Stomach (tissue), 9 donors: Measurements from ENCODE around the gene AP1S2. TPM values are rescaled to one million over a fixed set of nuclear protein-coding genes. Genes with fewer than 3 reads are reported as not detected.

Experiments
- DNase-seq, 2 donors: peaks; one replicate each; pipeline versions ENCODE4 v3.0.0 to v3.0.0-alpha.2; 2013 to 2019
- H3K27ac ChIP-seq, 5 donors: fragments of 200-600 bp in 4 of 5; sonication (generic) in 4 of 5; one replicate each; pipeline ENCODE4 v1.5.1; 2013 to 2019; ENCODE audit warnings: mild to moderate bottlenecking in 1 of 5, moderate library complexity in 1 of 5
- H3K27me3 ChIP-seq, 3 donors: fragments of 200-600 bp; sonication (generic); one replicate each; pipeline ENCODE4 v1.5.1; 2017 to 2019; ENCODE audit warnings: mixed run types in 1 of 3
- H3K36me3 ChIP-seq, 4 donors: fragments of 200-600 bp; sonication (generic); 1 replicate in 3 of 4; 2 replicates in 1 of 4; pipeline ENCODE4 v1.5.1; 2016 to 2019
- H3K4me1 ChIP-seq, 4 donors: fragments of 200-600 bp; sonication (generic); one replicate each; pipeline ENCODE4 v1.5.1; 2016 to 2019
- H3K4me3 ChIP-seq, 4 donors: fragments of 200-600 bp; sonication (generic) in 3 of 4; one replicate each; pipeline ENCODE4 v1.5.1; 2016 to 2019; ENCODE audit warnings: mild to moderate bottlenecking in 1 of 4
- H3K9me3 ChIP-seq, 4 donors: fragments of 200-600 bp; sonication (generic); one replicate each; pipeline ENCODE4 v1.5.1; 2016 to 2019
- EP300 ChIP-seq: sonication (generic); formaldehyde crosslinking; IDR thresholded peaks from one replicate; pipeline ENCODE4 v1.6.1; 2017; ENCODE audit warnings: antibody characterized with exemption
- POLR2A ChIP-seq, 4 donors: fragments of 450-650 bp; IDR thresholded peaks; one replicate each; pipeline ENCODE4 v1.6.1; 2016; ENCODE audit warnings: antibody characterized with exemption in 4 of 4, control low read depth in 2 of 4, mild to moderate bottlenecking in 1 of 4, moderate library complexity in 1 of 4
- POLR2AphosphoS5 ChIP-seq, 3 donors: sonication (generic); formaldehyde crosslinking; IDR thresholded peaks; one replicate each; pipeline ENCODE4 v1.6.1; 2016; ENCODE audit warnings: antibody characterized with exemption in 3 of 3
- WGBS, 5 donors: extraction: QIAGEN DNeasy Blood & Tissue Kit in 3 of 5; methylation state at CpG; one replicate each; pipeline versions ENCODE4 v1.1.5 to v1.1.7; 2013 to 2018; 5-methylcytosine and 5-hydroxymethylcytosine counted together
- intact Hi-C: fragments of 100-400 bp; cut with DNase I; formaldehyde crosslinking; loops from one replicate; pipeline ENCODE4 v1.15.1; 2023; ENCODE audit warnings: low total_unique reads
- polyA plus RNA-seq, 3 donors: library from polyadenylated mRNA; stranded (reverse); fragments of 200-250 nt; gene quantifications; one replicate each; pipeline ENCODE4 v1.2.3, GENCODE V29; 2013
- total RNA-seq, 5 donors: library from RNA; depleted of rRNA; stranded (reverse); fragments of >200 nt; gene quantifications; one replicate each; pipeline versions ENCODE4 v1.1.0 to v1.2.3, GENCODE V29; 2014 to 2016
- TF ChIP-seq, protein P1 (sequence below), 7 experiments: fragments of 450-650 bp in 4 of 7; fragments of 200-600 bp in 3 of 7; sonication (generic) in 3 of 7; IDR thresholded peaks; one replicate each; pipeline ENCODE4 v1.5.1; 2016 to 2019; ENCODE audit warnings: antibody characterized with exemption in 7 of 7, control low read depth in 2 of 7, mild to moderate bottlenecking in 1 of 7
- donor health status: healthy with polysubstance abuse.
- donor health status: Bipolar disorder and iron deficiency.
- donor health status: healthy.

AP1S2 gene
- total and polyA plus RNA-seq, 8 donors: 8.1 to 146 (median 18.2) TPM

DNA sequence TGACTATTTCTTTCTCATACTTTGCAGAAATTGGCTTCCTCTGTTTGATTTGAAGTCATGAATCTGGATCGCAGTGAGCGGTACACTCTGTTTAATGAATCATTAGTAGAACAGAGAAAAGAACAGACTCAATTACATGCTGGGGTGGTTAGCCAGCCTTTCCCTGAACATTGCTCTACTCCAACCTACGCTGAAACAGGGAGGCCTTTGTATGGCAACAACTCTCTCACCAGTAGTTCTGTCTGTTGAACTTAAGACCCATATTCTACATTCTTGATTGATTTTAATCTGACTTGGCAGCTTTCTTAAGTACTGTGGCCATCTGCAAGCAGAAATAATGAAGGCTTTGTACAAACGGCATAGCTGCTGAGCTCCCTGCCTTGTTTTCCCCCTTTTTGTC, 19.0 kb upstream of the AP1S2 start:
- Histone ChIP-seq H3K4me1 (no peaks in the 10 kb centered on the region), H3K27me3 (peaks cover 0 to 10% (median 4%) of the 10 kb centered on the region in 3 donors), H3K9me3 (peaks cover 0 to 1% (median under 1%) of the 10 kb centered on the region in 4 donors), H3K4me3 (no peak overlapping the region), H3K27ac (no peak overlapping the region), H3K36me3 (no peaks in the 10 kb centered on the region)
- intact Hi-C loops: no loop called here
- TF ChIP-seq POLR2A (IDR thresholded peaks at IDR 0.05) (no peak), EP300 (no peak)
- DNase-seq: peak in 1 of 2 donors; percentile 60
- 33 to 64% (median 61%) methylated on average over 4 of the region's 4 CpGs for WGBS, 5 donors

DNA sequence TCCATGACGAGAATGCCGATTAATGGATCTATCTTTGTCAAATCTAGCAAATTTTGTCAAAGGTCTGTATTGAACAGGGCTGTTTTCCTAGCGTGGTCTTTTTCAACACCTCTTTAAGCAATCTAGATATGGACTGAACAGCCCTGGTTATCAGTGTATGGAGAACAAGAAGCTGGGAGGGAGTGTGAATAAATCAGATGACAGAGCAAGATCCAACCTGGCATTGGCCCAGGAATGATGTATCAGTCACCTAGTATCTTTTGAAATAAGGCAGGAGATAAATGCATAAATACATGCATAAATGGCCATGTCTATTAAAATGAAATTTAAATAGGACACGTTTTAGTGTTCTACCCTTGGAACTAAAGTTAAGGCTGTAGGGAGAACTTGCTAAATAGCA, 15.7 kb upstream of the AP1S2 start:
- Histone ChIP-seq H3K9me3 (no peaks in the 10 kb centered on the region), H3K27me3 (peaks cover 0 to 20% (median 4%) of the 10 kb centered on the region in 3 donors)
- 59 to 74% (median 65%) methylated on average over 4 of the region's 4 CpGs for WGBS, 5 donors

DNA sequence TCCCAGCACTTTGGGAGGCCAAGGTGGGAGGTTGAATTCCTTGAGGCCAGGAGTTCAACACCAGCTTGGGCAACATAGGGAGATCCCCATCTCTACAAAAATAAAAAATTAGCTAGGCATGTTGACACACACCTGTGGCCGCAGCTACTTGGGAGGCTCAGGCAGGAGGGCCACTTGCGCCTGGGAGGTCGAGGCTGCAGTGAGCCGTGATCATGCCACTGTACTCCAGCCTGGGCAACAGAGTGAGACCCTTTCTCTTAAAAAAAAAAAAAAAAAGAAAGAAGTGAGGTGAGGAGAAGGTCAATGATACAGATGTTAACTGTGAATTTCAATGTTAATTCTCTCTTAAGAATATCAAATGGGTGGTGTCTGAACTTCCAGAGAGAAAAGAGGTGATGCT, 15.1 kb upstream of the AP1S2 start:
- no peak overlapping the region for H3K4me3 ChIP-seq
- intact Hi-C loops: no loop called here
- peaks cover 0 to 16% (median 4%) of the 10 kb centered on the region in 3 donors for H3K27me3 ChIP-seq
- H3K4me1 ChIP-seq: no peaks in the 10 kb centered on the region
- H3K9me3 ChIP-seq: no peaks in the 10 kb centered on the region
- no peak overlapping the region for H3K27ac ChIP-seq
- TF ChIP-seq, protein P1, sequence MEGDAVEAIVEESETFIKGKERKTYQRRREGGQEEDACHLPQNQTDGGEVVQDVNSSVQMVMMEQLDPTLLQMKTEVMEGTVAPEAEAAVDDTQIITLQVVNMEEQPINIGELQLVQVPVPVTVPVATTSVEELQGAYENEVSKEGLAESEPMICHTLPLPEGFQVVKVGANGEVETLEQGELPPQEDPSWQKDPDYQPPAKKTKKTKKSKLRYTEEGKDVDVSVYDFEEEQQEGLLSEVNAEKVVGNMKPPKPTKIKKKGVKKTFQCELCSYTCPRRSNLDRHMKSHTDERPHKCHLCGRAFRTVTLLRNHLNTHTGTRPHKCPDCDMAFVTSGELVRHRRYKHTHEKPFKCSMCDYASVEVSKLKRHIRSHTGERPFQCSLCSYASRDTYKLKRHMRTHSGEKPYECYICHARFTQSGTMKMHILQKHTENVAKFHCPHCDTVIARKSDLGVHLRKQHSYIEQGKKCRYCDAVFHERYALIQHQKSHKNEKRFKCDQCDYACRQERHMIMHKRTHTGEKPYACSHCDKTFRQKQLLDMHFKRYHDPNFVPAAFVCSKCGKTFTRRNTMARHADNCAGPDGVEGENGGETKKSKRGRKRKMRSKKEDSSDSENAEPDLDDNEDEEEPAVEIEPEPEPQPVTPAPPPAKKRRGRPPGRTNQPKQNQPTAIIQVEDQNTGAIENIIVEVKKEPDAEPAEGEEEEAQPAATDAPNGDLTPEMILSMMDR (IDR thresholded peaks at IDR 0.05): no peak
- TF ChIP-seq EP300: no peak
- TF ChIP-seq POLR2AphosphoS5 (IDR thresholded peaks at IDR 0.05): no peak
- no peak for TF ChIP-seq POLR2A (IDR thresholded peaks at IDR 0.05)
- WGBS, 5 donors: 91 to 100% (median 97%) methylated on average over 4 of the region's 4 CpGs
- DNase-seq: no peak
- H3K36me3 ChIP-seq: no peaks in the 10 kb centered on the region

More for the DNA sequence above, 15.7 kb upstream of the AP1S2 start:
- TF ChIP-seq EP300 (no peak), POLR2AphosphoS5 (IDR thresholded peaks at IDR 0.05) (no peak), POLR2A (IDR thresholded peaks at IDR 0.05) (no peak)
- TF ChIP-seq, protein P1 (IDR thresholded peaks at IDR 0.05): no peak
- Histone ChIP-seq H3K4me3 (no peak overlapping the region), H3K27ac (no peak overlapping the region), H3K4me1 (no peaks in the 10 kb centered on the region), H3K36me3 (no peaks in the 10 kb centered on the region)
- DNase-seq: no peak
- intact Hi-C loops: no loop called here

DNA sequence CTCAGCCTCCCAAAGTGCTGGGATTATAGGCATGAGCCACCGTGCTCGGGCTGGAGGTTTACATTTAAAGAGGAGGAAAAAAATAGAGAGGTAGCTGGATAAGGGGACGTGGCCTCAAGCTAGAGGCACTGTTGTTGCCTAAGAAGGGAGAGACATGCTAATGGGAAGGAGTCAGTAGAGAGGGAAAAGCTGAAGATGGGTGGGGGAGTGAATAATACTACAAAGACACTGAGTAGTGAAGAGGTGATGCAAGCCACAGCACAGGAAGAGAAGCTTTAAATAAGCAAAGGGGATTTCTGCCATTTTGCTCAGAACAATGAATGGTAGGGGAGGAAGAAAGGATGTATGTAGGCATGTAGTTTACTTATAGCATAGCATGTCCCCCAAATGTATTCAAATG, 11.5 kb upstream of the AP1S2 start:
- DNase-seq: no peak
- Histone ChIP-seq H3K27ac (no peak overlapping the region), H3K4me3 (no peak overlapping the region), H3K9me3 (no peaks in the 10 kb centered on the region), H3K27me3 (peaks cover 0 to 23% (median 0%) of the 10 kb centered on the region in 3 donors), H3K4me1 (no peaks in the 10 kb centered on the region), H3K36me3 (no peaks in the 10 kb centered on the region)
- 59 to 82% (median 76%) methylated on average over 3 of the region's 3 CpGs for WGBS, 5 donors
- intact Hi-C loops: no loop called here
- no peak for TF ChIP-seq POLR2AphosphoS5 (IDR thresholded peaks at IDR 0.05)
- TF ChIP-seq, protein P1 (IDR thresholded peaks at IDR 0.05): no peak
- TF ChIP-seq POLR2A (IDR thresholded peaks at IDR 0.05): no peak
- no peak for TF ChIP-seq EP300

DNA sequence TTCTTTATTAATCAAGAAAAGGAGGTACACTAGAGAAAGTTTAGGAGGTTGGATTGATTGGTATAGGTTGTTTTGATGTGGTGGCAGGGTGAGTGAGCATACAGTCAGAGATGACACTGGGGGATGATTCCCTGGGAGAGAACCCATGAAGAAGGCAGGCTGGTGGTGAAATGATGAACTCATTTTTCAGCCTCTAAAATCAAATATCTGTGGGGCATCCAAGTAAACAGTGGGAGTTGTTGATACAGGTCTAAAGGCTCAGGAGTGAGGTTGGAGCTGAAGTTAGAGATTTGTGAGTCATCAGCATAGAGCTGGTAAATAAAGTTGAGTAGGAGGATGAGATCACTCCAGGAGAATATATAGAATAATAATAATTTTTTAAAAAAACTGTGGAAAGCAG, 10.0 kb upstream of the AP1S2 start:
- TF ChIP-seq POLR2A (IDR thresholded peaks at IDR 0.05) (no peak), POLR2AphosphoS5 (IDR thresholded peaks at IDR 0.05) (no peak), EP300 (no peak)
- TF ChIP-seq, protein P1 (IDR thresholded peaks at IDR 0.05): no peak
- DNase-seq: no peak
- H3K9me3 ChIP-seq: no peaks in the 10 kb centered on the region
- intact Hi-C loops: no loop called here
- H3K36me3 ChIP-seq: no peaks in the 10 kb centered on the region
- peaks cover 0 to 18% (median 0%) of the 10 kb centered on the region in 3 donors for H3K27me3 ChIP-seq
- no peak overlapping the region for H3K27ac ChIP-seq
- no peak overlapping the region for H3K4me3 ChIP-seq
- H3K4me1 ChIP-seq: no peaks in the 10 kb centered on the region
